NCI-H2107 treated with DMSO at 0.1 percent for 48 hours (cell line): ENCODE measurements around the gene RNF126.
"Not testable (repeated sequence)": the region's sequence is repeated elsewhere in the genome, so short reads cannot be mapped to it uniquely, and the experiment has no call there.

Experiments
- DNase-seq: peaks from one replicate; lab custom pipeline; 2025; ENCODE audit not compliant: unreplicated experiment; lab: John Stamatoyannopoulos, UW

Gene RNF126

GRCh38 chr19:613732-614567, 49.1 kb downstream of the RNF126 start:
- no peak for DNase-seq

- DNase-seq: no peak
These were observed 50.1 kb downstream of the RNF126 start for GRCh38 chr19:612941-613340.

DNA sequence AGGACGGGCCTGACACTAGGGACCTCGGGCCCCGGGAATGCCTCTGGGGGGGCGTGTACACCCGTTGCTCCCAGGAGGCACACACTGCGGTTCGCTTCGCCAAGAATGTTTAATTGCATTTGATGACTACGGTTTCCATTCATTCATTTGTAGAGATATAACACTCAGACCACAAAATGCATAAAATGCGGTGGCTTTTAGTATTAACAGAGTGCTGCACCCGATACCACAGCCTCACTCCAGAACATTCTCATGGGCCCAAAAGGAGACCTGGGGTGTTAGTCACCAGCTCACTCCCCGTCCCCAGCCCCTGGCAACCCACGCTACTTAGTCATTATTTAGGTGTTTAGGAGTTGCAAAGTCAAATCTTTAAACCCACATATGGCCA, 51.5 kb downstream of the RNF126 start:
- DNase-seq: peak; percentile 73

GRCh38 chr19:610801-611480, 52.1 kb downstream of the RNF126 start:
- DNase-seq: peak; percentile 73

DNA sequence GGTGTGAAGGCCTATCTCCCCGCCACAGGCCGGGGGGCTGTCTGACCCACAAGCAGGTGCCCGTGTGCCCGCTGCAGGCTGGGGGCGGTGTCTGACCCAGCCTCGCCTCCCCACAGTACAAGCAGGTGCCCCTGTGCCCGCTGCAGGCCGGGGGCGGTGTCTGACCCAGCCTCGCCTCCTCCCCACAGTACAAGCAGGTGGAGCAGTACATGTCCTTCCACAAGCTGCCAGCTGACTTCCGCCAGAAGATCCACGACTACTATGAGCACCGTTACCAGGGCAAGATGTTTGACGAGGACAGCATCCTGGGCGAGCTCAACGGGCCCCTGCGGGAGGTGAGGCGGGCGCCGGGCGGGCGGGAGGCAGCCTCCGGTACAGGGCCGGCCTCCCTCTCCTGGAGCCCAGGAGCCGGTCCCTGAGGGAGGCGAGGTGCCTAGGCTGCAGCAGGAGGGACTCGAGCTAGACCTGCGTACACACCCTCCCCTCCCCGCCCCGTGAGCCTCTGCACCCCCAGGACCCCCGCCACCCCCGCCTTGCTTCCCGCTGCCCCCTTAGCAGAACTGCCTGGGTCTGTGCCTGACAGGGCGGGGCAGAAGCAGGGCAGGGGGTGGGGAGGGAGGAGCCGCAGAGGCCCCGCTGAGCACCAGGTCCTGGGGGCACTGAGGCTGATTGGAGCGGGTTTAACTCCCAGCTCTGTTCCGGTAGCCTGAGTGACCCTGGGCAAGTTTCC, 52.8 kb downstream of the RNF126 start:
- DNase-seq: no peak

DNA sequence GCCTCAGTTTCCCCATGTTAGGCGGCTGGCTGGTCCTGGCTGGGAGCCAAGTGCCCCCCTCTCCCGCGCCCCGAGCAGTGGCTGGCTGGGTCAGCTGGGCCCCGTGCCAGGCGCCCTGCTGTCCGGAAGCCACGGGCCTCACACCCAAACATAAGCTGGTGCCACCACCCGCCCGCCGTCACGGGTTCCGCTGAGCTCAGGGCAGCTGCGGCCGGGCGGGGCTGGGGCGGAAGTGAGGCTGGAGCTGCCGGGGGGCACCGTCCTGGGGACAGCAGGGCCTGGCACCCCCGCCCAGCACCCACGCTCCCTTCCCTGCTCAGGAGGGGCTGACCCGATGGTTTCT, 54.0 kb downstream of the RNF126 start:
- DNase-seq: no peak

GRCh38 chr19:608155-609003, 54.6 kb downstream of the RNF126 start:
- DNase-seq: no peak

DNA sequence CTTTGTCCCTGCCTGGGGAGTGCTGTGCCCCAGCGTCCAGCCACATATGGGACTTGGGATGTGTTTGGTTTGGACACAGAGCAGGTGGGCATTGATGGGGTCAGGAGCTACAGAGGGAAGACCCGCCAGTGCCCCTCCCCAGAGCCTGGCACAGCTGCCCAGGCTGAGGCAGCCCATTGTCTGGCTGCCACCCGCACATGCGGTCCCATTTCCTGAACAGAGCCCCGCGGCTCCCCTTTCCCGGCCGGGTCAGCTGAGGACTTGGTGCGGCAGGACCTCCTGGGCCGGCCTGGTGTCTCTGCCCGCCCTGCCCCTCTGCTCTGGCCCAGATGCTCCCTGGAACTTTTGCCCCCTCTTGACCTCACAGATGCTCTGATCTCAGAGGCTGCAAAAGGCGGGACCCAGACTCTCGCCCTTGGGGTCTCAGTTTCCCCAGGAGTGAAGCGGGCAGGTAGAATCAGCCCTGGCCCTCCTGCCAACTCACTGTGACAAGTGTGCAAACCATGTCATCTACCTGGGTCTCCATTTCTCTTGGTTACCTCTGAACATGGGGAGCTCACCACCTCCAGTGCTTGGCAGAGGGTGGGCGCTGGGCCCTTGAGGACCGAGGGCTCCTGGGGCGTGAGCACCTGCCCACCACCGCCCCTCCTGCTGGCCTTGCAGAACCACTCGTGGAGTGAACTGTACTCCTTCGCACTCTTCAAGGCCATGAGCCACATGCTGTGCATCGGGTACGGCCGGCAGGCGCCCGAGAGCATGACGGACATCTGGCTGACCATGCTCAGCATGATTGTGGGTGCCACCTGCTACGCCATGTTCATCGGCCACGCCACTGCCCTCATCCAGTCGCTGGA, 55.5 kb downstream of the RNF126 start:
- no peak for DNase-seq

DNA sequence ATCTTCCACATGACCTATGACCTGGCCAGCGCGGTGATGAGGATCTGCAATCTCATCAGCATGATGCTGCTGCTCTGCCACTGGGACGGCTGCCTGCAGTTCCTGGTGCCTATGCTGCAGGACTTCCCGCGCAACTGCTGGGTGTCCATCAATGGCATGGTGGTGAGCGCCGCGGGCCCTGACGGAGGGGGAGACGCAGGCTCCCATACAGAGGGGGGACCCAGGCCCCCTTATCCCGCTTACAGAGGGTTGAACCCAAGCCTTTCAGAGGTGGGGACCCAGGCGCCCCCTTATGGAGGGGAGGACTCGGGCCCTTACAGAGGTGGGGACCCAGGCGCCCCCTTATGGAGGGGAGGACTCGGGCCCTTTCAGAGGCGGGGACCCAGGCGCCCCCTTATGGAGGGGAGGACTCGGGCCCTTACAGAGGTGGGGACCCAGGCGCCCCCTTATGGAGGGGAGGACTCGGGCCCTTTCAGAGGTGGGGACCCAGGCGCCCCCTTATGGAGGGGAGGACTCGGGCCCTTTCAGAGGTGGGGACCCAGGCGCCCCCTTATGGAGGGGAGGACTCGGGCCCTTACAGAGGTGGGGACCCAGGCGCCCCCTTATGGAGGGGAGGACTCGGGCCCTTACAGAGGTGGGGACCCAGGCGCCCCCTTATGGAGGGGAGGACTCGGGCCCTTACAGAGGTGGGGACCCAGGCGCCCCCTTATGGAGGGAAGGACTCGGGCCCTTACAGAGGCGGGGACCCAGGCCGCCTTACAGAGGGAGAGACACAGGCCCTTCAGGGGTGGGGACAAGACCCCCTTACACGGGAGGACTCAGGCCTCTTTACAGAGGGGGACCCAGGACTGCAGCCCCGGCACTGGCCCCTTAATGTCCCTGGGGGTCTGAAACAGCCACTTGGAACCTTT, 57.7 kb downstream of the RNF126 start:
- not testable (repeated sequence) for DNase-seq

GRCh38 chr19:604355-604754, 58.7 kb downstream of the RNF126 start:
- DNase-seq: no peak

GRCh38 chr19:603779-604178, 59.2 kb downstream of the RNF126 start:
- DNase-seq: not testable (repeated sequence)

- DNase-seq: not testable (repeated sequence)
These were observed 59.7 kb downstream of the RNF126 start for GRCh38 chr19:603302-603639.

- DNase-seq: no peak
These were observed 60.4 kb downstream of the RNF126 start for GRCh38 chr19:602391-603301.

GRCh38 chr19:601790-602189, 61.2 kb downstream of the RNF126 start:
- DNase-seq: no peak

DNA sequence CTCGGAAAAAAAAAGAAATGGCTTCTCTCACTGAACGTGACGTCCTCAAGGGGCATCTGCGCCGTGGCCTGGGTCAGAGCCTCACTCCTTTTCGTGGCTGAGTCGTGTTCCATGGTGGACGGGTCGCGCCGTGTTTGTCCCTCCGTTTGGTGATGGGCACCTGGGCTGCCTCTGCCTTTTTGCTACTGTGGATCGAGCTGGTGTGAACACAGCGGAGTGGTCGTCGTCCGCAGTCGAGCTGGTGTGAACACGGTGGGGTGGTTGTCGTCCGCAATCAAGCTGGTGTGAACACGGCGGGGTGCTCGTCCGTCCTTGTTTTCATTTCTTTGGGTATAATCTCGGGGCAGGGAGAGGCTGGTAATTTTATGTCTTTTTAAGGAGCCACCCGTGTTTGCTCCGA, 61.7 kb downstream of the RNF126 start:
- no peak for DNase-seq
